Right forelimb (tissue), 1 donor: ENCODE measurements around the gene ATXN10.
"Not testable (repeated sequence)": the region's sequence is repeated elsewhere in the genome, so short reads cannot be mapped to it uniquely, and the experiment has no call there.

Experiments
- DNase-seq: peaks from one replicate; pipeline ENCODE4 v3.0.0-alpha.2; 2018

The ATXN10 gene

DNA sequence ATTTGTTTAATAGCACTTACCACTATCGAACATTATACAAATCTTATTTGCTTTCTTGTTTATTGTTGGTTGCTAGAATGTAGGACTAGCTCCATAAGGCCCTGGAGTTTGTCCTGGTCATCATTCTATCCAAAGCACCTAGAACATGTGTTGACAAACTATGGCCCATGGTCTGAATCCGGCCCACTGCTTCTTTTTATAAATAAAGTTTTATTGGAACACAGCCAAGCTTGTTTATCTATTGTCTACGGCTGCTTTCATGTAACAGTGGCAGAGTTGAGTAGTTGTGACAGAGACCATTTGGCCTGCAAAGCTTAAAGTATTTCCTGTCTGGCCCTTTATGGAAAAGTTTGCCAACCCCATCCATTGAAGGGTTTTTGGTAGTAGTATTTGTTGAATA, 38.8 kb downstream of the ATXN10 start:
- no peak for DNase-seq

DNA sequence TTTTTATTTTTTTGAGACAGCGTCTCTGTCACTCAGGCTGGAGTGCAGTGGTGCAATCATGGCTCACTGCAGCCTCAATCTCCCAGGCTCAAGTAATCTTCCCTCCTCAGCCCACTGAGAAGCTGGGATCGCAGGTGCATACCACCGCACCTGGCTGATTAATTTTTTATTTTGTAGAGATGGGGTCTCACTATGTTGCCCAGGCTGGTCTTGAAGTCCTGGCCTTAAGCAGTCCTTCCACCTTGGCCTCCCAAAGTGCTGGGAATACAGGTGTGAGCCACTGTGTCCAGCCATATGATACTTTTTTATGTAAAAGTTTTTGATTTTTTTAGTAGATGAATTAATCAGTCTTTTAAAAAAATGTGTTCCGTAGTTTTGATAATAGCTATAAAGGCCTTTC, 42.8 kb downstream of the ATXN10 start:
- not testable (repeated sequence) for DNase-seq

DNA sequence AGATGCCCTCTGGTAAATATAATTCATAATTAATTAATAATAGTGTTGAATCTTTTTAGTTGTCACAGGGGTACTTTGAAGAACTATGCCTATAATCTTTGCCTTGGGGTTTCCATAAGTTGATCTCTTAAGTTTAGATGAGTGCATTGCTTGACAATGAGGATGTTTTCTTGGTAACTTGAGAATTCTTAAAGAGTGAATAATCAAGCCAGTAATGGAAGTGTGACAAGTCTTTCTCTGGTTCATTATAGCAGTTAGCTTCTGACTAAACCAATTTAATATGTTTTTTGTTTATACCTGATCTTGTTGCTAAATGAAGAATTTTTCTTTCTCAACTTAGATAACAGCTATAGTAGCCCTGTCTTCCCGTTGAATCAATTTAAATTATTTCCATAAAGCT, 46.2 kb downstream of the ATXN10 start:
- DNase-seq: no peak

DNA sequence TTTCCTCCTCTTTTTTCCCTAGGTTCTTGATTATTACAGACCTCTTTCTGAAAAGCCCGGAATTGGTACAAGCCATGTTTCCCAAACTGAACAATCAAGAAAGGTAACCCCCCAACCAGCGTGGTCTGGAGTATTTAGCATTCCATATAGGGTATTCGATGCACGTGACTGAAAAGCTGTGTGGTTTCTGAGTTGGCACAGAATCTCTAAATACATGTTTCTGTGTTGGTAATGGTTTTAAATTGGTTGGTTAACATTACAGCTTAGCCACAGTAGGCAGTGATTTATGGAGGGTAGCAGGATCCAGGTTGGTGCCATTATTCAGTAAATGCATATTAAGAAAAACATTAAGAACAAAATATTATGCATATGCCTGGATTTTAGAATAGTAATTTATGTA, 46.8 kb downstream of the ATXN10 start:
- DNase-seq: no peak

DNA sequence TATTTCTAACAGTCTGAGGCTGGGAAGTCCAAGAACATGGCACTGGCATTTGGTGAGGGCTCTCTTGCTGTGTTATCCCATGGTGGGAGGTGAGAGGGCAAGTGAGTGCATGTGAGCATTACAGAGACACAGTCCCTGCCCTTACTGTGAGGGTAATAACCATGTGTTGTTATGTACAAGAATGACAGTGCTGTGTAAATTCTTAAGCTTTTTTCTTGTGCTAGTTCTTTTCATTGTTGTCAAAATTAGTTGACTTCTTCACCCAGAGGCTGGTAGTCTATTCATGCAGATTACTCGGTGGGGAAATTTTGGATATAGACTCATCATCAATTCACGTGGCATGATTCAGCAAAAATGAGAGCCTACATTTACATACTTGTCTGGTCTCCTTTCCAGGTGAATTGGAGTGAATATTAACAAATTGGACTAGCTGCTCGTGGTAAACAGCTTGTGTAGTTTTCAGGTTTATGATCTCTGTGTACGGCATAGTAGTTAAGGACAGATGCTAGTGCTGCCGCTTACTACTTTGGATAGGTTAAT, 49.3 kb downstream of the ATXN10 start:
- DNase-seq: no peak

DNA sequence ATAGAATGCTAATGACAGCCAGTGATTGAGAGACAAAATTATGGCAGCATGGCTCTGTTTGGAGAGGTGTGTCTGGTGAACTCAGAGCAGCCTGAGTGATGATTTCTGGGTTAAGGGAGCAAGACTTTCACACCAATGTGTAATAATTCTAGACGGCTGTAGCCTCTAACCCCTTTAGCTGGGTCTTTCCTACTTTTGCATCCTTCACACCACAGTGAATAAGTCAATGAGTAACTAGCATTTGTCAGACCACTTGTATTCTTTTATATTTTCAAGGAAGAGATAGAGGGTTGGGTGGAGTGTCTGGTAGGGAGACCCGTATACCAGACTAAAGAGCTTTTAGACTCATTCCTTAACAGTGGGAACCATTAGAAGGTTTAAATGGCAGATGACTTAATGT, 50.4 kb downstream of the ATXN10 start:
- DNase-seq: no peak

DNA sequence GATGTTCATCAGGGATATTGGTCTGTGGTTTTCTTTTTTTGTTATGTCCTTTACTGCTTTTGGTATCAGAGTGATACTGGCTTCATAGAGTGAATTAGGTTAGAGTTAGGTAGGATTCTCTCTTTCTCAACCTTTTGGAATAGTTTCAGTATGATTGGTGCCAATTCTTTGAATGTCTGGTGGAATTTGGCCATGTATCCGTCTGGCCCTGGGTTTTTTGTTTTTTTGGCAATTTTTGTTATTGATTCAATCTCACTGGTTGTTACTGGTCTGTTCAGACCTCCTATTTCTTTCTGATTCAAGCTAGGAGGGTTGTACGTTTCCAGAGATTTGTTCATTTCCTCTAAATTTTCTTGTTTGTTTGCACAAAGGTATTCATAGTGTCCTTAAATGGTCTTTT, 54.4 kb downstream of the ATXN10 start:
- no peak for DNase-seq

DNA sequence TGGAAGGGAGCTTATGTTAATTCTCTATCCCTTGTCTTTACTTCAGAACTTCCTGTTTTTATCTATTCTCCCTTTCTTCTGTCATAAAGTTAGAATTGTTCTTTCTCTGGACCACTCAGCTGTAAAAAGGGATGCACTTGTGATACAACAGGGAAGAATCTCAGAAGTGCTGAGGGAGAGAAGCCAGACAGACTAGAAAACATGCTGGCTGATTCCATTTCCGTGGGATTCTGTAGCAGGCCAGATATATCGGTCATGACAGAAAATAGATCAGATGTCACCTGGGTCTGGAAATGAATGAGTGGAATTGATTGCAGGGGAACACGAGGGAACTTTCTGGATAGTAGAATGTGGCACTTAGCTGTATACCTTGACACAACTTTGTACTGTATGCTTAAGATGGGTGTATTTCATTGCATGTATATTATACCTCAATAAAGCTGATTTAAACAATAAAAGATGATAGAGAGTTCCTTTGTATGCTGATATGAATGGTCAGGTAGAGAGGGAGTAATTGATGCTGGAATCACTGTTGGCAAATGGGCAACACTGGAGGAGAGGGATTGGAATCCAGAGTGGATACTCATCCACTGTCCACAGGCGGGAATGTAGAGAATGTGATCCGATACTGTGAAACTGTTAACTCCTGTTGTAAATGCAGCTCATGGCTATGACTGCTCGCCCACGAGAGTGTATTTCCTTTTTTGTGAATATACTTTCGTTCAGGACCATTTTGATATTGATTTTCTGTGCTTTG, 59.6 kb downstream of the ATXN10 start:
- no peak for DNase-seq

DNA sequence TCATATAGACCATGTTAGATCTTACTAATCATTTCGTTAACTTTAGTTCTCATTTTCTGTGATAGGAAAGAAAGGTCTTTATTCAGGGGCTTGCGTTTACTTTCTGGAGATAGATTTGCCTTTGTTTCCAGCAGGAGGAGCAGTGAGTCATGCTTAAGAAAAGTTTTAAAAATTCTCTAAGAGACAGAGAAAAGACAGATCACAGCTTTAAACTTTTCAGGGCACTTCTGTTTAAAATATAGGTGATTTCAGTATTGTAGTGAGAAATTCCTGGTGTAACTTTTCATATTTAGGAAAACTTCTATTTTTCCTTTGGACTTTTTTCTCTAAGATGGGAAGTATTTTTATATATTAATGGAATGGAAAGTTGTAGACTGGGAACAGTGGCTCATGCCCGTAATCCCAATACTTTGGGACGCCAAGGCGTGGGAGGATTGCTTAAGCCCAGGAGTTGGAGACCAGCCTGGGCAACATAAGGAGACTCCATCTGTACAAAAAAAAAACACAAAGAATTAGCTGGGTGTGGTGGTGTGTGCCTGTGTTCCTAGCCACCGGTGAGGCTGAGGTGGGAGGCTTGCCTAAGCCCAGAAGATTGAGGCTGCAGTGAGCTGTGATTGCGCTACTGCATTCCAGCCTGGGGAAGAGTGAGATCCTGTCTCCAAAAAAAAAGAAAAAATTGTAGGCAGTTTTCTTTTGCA, 60.3 kb downstream of the ATXN10 start:
- no peak for DNase-seq

DNA sequence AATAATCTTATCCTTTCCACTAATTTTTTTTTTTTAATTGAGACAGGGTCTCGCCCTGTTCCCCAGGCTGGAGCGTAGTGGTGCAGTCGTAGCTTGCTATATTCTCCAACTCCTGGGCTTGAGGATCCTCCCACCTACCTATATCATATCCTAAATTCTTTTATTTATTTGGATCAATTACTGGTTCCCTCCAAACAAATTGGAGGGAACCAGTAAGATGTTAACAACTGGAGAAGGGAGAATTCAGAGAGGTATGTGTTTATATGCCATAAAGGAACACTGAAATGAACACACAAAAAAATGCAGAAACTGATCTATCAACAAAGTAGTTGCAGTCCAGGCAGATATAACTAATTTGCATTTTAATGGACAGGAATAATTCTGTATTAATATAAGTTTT, 63.6 kb downstream of the ATXN10 start:
- DNase-seq: no peak

DNA sequence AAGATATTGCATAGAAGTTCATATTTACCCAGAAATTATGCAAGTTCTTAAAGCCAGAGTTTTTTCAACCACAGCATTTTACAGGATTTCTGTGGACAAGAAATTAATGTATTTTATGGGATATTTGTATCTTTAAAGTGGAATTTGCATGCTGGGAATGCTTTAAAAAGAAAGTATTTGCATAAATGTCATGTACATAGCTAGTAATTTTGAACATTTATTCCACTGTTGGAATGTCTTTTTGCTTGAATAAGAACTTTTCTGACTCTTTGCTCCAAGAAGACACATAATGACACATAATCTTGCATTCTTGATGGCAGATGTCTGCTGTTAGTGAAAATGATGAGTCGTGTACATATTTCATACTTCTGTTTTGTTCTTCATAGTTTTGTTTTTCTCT, 66.6 kb downstream of the ATXN10 start:
- DNase-seq: no peak

DNA sequence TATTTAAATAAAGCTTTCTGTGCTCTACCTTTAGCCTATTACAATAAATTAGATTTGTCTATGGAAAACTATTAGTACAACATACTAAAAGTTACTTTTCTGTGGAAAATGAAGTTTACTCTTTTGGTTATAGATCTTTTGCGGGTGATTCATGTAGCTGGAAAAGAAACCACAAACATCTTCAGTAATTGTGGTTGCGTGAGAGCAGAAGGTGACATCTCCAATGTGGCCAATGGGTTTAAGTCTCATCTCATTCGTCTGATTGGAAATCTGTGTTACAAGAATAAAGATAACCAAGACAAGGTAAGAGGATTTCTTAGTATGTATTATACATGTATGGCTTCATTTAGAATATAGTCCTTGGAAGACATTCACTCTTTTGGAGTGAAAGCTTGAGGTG, 68.6 kb downstream of the ATXN10 start:
- DNase-seq: no peak

DNA sequence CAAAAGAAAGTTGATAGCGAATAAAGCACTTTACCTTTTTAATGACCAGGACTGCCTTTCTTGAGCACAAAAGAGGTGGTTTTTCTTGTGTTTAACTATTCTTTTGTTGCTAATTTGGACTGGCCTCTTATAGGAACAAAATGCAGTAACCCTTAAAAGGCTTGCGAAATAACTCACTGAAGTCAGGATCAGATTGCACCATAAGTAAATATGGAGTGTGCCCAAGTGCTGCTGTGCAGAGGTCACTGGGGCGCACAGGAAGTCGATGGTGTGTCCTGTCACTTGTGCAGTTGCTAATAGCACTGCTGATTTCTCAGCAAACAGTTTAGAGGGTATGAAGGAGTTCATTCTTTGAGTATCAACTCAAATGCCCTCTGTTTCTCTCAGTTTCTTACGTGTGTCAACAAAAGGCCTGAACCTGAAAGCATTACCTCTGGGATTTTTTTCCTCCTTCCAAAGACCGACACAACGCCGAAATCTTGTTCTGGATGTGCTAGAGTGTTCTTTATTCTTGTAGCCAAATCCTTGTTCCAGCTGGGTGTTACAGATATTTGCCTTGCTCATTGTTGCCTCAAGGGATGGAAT, 71.3 kb downstream of the ATXN10 start:
- no peak for DNase-seq

DNA sequence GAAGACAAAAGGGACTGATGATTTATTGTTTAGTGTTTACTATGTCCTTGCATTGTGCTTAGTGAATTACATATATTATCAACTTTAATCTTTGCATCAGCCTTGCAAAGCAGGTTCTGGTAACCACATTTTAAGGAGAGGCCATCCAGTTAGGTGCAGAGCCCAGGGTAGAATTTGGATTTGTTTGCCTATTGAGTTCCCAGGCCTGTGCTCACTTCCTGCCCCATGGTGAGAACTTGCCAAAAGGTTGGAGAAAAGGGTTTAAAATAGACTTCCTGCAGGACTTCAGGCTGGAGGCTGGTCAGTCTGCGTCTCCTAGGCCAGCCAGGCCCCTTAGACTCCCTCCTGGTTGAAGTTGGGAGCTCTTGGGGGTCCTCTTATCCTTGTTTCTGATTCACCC, 72.1 kb downstream of the ATXN10 start:
- DNase-seq: no peak

DNA sequence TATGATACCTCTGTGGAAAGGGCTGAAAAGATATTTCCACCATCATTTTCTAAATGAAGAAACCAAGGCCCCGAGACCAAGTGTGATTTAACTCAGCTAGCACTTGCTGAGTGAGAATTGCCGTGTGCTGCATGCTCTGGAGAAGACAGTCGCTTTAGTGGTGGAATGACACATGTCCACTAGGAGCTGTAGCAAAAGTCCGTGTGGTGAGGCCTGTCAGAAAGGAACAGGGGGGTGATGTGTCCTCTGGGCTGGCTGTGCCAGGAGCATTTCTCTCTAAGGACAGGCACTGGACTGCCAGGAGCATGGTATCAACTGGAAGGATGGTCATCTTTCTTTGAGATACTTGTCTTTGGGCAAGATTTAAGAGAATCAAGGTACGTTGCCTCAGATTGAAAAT, 72.8 kb downstream of the ATXN10 start:
- no peak for DNase-seq

DNA sequence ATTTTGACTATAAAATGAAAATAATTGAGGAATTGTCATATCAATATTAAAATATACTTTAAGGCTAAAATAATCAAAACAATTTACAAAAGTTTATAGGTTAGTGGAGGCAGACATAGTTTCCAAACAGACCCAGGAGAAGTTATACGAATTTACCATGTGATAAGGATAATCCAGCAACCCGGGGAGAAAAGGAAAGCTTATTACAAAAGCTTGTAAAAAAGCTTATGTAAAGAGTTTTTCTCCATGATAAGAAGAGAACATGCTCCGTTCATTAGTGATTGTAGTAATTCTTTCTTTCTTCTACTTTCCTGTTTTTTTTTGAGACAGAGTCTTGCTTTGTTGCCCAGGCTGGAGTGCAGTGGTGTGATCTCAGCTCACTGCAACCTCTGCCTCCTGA, 79.0 kb downstream of the ATXN10 start:
- DNase-seq: no peak

DNA sequence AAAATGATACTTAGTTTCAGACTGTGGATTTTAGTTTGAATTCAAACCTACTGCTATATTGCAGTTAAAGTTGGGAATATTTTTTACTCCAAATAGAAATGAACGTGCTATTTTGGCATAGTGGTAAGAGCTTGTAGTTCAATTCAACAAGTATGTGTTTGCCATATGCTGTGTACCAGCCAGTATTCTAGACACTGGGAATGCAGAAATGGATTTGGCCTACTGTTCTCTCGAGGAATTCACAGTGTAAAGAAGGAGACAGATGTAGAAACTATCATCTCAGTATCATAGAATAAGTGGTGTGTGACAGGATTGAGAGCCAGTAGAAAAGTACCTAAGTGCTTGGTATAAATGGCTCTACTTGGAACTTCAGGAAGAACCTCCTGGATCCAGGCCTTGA, 80.4 kb downstream of the ATXN10 start:
- no peak for DNase-seq

DNA sequence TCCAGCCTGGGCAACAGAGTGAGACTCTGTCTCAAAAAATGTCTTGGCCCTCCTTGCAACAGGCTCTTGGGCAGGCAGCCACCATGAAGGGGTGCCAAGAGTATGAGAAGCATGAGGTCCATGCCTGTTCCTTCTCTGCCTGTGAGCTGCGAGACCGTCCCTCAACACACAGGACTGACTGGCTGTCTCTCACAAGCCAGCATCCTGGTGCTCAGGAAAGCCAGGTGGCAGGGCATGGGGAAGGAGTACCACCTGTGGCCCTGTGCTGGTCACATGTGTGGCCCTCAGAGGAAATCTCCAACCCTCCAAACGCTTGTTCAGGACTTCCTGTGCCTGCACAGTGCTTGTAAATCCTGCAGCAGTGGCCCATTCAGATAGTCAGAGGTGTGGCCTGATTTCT, 83.2 kb downstream of the ATXN10 start:
- DNase-seq: no peak

DNA sequence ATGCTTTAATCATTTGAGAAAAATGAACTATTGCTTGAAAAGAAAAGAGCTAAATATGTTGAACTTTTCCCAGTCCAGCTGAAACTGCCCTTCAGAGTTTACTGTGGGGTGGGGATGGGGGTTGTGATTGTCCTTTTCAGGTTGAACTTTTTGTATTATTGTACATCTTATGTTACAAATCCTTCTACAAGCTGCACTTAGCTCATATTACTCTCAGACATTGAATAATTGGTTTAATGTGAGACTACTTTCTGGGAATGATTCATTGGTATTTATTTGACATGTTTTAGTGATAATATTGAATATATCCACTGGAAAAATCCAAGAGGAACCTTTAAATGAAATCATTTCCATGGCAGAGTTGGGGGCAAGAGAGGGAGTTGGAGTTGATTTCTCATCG, 84.9 kb downstream of the ATXN10 start:
- DNase-seq: no peak

DNA sequence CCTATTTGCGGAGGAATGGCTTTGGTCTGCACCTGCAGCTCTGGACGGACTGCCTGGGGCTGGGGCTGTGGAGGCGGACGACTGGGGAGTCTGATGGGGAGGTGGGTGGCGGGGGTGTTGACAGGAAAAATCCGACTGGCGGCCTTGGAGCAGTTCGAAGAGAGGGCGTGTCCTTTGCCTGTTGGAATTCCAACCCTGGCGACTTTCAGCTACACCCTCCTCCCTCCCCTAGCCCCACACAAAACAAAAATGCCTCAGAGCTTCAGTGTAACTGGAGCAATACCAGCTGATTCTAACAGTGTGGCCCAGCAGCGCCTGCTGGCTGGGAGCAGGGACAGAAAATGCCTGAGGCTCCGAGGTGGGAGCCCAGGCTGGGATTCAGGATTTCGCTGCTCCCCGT, 85.4 kb downstream of the ATXN10 start:
- peak; percentile 63 for DNase-seq

DNA sequence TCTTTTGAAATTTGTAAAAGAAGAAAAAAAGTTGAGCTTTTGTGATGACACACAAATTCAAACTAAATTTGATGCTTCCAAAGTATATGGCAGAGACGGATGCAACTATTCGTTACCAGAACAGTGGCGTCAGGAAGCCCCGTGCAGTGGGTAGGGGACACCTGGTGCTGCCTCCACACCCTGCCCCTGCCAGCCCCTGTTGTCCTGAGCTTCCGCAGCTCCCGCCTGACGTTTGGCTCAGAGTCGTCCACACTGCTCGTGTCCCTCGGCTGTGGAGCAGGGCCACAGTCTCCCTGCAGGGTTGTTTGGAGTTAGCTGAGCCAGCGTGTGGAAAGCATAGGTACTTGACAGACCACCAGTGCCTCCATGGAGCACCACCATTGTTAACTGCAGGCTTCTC, 86.3 kb downstream of the ATXN10 start:
- no peak for DNase-seq

DNA sequence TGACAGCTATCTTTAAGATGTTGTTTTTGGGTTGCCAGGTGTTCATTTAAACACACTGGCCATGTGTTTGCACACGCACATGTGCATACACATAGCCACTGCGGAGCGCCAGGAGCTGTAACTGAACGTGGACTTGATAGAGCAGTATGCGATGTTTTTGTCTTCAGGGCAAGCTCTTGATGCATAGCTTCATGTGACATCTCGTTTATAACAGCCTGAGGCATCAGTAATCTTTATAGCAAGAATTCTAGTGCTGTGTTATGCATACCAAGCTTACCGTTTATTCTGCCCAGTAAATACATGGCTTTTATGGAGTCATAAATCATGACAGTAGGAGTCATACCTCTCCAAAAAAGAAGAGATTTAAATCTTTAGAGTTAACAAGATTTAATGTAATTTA, 87.0 kb downstream of the ATXN10 start:
- no peak for DNase-seq

DNA sequence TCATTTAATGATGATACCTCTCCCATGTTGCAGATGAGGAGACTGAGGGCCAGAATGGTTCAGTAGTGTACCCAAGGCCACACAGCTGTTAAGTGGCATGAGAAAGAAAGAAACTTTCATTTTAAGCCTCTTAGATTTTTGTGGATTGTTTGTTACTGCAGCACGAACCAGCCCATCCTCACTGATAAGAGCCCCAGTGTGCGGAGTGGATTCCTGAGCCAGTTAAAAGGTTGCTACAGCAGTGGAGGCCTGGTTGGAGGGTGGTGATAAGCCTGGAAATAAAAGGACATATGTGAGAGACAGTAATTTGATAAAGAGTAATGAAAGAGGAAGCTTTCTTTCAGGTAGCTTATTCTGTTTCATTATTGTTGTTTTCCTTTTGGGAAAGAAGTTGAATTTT, 89.0 kb downstream of the ATXN10 start:
- no peak for DNase-seq

DNA sequence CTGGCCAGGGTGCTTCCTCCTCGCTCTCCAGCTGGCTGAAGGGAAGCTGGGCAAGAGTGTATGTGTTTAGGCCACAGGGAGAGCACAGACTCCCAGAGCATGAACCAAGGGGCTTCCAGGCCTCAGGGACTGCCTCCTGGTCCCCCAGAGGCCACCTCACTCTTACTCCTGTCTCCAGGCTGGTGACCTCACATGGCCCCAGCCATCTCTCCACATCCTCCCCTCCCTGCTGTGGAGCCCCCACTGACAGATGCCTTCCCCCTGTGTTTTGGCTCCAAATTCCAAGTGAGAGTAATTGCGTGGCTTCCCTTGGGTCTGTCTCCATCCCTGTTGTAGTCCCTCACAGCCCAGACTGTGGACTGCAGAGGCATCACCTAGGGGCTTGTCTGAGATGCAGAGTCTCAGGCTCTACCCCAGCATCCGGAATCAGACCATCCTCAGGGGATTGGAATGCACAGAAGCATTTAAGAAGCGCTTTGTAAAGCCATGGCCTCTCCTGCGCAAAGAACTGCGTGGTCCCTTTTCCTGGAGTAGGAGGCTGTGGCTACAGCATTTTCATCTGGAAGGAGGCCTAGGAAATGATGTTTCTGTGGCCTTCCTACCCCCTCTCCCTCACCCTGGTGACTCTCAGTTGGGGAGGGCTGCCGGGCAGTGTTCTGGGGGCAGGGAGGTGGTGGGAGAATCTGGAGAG, 91.1 kb downstream of the ATXN10 start:
- no peak for DNase-seq
